HK-2 (cell line): ENCODE results near the gene MELTF.
A peak's percentile ranks its signal among the peaks of the same experiment; 100 is the strongest.

ENCODE experiments used
- DNase-seq: peaks from one replicate; pipeline ENCODE4 v3.0.0-alpha.2; 2018; ENCODE audit not compliant: unreplicated experiment

Gene MELTF

DNA sequence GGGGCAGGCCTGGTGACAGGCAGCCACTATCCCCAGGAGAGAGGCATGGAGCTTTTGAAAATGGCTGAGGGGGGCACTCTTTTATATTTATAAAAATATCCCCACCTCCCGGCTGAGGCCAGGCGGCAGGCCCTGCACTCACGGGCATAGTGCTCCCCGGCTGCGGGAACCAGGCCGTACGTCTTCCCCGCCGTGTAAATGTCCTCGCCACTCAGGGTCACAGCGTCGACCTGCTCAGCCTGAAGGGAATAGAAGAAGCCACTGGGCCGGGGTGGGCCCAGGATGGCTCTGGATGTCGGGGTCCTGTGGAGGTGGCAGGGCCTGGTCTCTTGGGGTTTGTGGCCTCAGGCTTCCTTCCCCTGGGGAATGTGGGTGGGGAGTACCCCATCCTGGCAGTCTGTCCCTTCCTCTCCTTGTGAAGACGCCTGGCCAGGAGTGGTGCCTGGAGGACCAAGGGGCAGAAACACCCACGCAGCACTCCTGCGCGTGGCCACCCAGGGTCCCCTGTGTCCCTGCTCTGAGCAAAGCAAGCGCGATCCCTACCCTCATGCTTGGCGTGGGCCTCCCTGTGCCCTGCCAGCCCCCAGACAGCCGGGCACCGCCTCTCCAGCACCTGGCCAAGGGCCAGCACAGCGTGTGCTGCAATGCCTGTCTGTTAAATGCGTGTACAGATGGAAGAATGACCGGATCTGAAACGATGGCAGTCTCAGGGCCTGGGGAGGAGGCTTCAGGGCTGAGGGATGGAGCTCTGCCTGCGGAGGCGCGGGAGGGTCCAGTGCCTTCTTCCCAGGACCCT is 18.9 kb downstream of the MELTF start:
- no peak for DNase-seq

DNA sequence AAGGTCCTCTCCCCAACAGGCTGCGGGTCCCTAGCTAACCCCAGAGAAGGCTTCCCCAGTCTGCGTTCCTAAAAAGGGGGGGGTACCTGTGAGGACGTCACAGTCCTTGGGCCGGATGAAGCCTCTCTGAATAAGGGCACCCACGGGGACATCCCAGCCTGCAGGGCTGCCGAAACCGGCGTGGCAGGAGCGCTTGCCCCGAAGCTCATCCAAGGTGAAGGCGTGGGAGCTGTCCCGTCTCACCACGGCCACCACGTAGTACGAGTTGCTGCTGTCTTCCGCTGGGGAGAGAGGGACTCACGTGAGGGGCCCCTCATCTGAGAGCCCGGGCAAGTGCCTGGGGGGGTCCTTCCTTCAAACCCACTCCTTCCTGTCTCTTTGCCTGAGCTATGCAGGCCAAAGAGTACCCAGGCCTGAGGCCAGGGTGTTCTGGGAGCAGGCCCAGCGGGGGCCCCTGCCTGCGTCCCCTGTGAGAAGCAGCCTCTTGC is 20.0 kb downstream of the MELTF start:
- no peak for DNase-seq

DNA sequence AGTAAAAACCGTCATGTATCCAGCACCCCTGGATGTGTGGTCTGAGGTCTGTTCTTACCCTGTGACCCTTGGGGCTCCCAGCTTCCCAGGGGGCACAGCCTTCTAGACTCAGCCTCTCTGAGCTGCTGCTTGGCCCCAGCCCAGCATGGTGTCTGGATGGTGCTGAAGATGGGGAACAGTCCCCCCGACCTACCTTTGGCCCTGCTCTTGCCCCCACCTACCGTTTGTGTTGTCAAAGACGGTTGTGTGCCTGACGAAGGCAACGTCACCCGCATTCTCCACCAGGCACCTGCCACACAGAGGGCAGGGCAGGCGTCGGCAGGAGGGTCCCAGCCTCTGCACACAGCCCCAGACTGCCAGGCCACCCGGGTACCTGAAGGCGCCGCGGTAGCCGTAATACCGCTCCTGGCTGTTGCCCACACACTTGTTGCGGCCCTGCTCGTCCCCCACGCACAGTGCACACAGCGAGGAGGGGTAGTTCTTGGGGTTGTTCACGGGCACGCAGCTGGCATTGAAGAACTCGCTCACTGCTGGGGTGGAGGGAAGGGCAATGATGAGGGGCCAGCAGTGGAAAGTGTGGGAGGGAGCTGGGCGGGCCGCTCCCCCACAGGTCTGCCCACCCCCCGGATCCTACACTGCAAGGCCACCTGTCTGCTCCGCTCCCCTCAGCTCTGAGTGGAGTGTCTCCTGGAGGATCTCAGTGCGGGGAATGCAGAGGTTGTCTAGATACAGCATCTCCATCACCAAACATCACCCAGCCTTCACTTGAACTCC is 21.0 kb downstream of the MELTF start:
- DNase-seq = no peak

DNA sequence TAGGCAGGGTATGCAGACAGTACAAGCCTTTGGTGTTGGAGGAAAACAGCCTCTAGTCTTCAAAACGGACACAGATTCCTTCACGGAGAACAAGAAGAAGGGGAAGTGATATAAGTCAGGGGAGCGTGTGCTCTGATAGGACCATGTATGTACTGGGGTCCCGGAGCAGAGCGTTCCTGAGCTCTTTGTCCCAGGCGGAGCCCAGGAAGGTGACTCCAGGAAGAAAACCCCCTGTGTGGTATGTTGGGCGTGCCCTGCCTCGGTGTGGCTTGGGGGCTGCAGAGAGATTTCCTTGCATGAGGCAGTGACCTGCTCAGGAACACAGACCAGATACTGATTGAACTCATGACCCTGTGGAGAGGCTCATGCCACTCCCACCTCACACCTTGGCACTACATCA is 21.7 kb downstream of the MELTF start:
- DNase-seq = no peak

DNA sequence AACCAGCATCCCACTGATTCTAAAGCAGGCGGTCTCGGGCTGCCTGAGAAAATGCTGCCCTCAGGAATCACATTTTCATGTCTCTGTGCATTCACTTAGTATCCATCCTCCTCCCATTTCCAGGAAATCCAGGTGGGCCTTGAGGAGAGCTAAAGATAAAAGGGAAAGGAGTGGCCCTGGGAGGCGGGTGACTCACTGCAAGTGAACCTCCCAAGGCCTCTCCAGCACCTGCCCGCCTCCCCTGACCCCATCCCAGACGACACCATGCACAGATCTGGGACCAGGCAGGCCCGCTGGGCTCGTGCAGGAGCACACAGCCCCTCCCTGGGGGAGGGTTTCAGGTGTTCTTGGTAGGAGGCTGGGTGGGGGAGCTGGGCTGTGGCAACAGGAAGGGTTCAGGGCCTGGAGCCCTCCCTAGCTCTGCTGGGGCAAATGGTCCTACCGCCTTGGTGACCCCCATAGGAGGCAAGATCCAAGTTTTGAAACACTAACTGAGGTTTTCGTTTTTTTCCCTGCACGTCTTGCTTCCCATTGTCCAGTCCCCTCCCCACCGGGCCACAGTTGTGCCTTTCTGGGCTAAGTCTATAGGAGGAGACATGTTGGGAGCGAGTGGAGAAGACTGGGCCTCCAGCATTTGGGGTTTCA is 22.2 kb downstream of the MELTF start:
- DNase-seq = no peak

DNA sequence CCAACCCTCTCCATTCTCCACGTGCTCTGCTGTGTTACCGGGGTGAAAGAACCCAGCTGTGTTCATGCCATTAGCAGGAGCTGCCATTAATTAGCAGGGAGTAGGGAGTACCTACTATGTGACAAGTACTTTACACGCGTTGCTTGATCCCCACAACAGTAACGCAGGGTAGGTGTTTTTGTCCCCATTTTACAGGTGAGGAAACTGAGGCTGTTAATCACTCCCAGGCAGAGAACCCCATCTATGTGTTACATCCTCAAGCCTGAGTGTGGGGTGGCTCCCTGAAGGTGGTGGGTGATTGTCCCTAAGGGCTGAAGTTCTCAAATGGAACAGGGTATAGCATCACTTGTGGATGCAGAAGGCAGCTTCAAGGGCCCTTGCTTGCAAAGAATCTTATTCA is 22.8 kb downstream of the MELTF start:
- DNase-seq = no peak

DNA sequence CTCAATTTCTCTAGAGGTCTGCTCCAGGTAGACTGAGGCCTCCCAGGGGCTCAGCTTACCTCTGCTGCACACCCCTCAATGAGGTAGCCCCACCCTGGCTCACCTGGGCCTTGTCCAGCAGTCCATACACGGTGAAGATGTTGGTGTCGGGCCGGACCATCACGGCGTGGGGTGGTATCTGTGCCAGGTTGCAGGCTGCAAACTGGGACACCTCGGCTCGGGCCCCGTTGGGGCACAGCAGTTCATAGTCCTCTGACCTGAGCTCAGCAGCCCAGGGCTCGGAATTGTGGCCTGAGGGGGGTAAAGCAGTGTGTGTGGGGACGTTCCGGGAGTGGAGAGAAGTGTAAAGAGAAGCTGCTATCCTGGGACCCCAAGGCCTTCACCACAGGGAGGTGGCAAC is 23.2 kb downstream of the MELTF start:
- no peak for DNase-seq

DNA sequence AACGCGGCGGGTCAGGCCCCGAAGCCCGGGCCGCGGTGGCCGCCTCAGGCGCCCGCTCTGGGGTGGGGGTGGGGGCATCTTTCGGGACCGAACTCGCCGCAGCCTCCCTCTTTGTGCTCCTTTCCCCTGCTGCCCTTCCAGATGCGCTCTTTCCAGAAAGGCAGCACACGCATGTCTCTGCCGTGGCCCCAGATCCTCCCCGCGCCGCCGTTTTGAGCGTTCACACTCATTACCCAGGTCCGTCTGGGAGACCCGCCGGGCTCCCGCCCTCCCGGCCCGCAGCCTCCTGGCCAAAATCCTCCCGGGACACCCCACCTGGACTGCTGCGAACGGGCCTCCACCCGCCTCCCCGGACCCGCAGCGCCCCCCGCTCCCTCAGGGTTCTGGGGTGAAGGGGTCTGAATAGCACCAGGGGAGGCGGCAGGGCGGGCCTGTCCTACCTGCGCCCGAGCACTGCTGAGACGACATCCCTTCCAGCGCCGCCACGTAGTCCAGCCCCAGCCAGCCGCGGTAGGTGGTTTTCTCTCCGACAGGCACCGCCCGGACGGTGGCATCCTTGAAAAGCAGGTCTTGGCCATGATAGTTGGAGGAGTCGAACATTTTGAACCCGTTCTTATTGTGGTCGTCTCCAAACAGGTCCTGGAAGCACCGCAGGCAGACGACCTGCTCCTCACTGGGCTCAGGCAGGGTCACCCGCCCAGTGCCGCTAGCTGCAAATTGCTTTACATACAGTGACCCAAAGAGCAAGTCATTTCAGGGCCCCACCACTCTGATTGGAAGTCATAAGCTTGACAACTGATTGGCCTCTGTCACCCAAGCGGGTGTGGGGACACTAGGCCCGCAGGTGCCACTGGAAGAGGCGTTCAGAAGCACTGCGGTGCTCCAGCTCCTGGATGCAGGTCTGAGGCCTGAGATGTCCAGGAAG is 25.9 kb downstream of the MELTF start:
- no peak for DNase-seq

DNA sequence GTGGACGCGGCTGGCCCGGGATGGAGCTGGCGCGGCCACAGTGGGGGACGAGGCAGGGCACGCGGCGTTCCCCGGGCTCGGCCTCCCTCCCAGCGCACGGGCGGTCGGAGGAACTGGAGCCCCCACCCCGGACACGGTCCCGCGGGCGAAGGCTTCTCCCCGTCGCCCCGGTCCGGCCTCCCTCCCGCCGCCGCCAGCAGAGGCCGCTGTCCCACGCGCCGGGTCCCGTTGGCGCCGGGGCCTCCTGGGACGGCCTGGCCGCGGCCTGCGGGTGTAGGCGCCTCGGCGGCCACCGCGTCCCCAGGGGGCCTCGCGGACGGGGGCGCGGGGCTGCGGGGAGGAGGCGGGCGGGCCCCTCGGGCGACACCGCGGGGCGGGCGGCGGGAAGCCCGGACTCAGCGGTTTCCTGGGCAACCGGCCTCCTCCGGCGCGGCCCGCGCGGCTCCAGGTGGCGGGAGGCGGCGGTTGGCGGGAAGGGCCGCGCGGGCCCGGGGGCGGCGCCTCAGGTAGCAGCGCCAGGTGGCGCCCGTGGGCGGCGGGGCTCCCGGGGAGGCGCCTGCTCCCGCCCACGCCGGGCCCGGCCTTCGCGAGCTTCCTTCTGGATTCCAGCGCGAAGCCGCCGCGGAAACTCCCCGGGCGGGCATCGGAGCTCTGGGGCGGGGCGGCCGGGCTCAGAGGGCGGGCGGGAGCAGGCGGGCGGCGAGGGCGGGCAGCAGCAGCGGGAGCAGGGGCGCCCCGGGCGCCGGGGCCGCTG is 26.7 kb downstream of the MELTF start:
- DNase-seq = peak; percentile 93

DNA sequence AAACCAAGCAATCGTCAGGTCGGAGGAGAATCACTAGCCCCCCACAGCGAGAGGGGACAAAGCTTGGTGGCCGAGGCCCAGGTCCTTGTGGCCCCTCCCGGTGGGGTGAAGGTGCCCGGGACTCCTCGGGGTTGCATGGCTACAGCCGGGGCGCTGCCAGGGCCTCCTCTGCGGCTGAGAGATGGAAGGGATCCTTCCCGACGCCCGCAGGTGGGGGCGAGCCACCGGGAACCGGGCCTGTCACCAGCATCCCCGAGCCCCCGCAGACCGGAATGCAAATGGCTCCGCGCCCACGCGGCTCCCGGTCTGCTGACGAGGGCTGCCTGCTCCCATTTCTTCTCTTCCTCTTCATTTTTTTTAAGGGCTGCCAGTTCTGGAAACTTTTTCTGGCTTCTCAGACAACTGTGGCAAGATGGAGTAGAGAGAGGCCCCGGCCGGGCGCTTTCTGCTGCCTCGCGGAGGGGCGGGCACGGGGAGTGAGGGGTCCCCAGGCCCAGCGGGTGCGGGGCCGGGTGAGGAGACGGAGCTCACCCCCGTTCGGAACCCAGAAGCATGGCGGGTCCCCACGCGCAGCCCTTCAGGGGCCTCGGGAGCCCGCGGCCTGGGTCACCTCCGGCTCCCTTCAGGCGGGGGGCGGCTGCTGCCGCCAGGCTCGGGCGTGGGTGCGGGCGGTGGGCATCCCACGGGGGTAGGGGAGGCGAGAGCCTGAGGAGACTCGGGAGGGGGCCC is 27.5 kb downstream of the MELTF start:
- no peak for DNase-seq

DNA sequence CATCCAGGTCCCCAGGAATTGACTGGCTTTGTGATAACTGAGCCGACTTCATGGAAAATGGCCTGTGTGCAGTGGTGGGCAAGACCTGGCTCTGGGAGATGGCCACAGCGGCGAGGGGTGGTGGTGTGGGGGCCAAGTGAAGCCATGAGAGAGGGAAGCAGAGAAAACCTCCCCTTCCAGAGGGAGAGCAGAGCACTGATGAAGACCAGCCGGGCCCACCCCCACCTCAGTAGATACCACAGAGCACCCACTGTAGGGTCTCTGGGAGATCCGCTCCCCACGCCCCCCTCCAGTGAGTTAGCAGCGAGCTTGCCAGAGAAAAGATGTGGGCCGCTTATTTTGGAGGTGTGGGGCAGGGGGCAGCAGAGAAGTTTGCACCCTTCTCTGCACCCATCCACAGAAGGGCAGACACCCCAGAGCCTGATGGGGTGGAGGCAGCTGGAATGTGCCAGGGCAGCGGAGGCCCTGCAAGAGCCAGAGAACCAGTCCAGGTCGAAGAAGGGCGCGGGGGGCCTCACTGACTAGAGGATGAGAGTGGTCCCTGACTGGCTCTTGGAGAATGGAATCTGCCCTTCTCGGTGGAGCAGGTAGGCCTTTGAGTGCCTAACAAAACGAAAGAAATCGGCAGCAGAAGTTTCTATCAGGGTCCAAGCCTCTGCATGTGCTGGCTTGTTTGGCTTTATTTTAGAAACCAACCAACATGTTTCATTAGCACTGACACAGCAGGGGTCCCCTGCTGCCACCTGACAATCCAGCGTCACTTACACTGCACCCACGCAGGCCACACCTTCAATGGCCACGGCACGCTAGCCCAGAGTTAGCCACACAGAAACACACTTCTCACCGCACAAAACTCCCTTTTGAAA is 28.3 kb downstream of the MELTF start:
- DNase-seq = no peak

DNA sequence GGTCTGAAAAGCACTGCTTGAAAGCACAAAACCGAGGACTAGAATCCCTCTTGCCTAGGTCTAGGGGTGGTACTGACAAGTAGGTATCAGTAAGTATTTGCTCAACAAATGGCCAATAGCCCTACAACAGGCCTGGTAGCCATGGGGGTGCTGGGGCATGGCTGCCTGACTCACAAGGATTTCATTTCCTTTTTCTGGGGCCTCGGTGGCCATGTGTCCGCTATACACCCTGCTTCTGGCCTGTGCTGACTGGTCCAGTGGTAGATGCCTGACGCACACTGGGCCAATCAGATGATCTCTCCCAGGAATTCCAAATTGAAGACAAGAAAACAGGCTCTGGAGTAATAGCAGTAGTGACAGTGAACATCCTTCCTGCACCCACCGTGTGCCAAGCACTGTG is 29.4 kb downstream of the MELTF start:
- no peak for DNase-seq

DNA sequence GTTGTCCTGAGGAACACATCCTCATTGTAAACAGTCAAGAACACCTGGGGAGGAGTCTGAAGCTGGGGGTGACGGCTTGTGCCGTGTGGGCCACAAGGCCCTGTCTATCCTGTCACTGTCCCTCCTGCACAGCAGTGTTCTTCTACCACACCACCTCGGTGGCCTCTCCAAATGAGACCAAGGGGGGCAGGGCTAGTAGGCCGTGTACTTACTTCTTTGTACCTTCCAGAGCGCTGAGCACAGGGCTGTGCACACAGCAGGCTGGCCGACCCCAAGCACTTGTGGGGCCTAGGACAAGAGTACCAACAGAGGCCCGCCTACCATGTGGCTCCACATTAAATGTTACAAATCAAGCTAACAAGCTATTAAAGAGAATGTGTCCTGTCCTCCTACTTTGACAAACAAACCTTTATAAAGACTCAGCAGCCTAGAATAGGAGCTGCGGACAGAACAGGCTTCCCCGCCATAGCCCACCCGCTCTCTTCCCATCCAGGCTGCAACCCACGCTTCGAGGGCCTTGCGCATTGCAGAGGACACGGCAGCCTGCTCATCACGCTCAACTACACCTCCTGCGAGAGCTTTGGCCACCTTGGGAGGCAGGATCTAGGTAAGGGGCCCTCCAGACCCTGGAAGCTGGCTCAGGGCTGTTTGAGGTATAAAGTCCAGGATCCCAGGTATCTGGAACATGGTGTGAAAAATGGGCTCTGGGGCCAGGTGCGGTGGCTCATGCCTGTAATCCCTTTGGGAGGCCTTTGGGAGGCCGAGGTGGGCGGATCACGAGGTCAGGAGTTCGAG is 30.5 kb downstream of the MELTF start:
- no peak for DNase-seq

DNA sequence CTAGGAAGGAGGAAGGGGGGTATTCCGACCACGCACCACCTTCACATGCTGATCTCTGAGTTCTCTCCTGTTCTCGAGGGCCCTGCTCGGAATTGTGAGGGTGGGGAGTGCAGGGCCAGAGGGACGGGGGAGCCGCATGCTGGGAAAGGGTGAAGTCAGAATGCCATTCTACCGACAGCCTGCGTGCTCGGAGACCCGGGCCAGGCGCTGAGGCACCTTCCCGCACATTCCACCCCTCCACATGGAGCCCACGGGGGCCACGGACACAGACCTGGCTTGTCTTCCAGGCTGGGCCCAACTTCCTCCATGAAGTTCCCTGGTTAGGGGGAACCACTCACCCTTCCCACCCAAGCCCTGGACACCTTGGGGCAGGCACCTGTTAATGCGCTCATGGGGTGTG is 32.3 kb downstream of the MELTF start:
- no peak for DNase-seq

DNA sequence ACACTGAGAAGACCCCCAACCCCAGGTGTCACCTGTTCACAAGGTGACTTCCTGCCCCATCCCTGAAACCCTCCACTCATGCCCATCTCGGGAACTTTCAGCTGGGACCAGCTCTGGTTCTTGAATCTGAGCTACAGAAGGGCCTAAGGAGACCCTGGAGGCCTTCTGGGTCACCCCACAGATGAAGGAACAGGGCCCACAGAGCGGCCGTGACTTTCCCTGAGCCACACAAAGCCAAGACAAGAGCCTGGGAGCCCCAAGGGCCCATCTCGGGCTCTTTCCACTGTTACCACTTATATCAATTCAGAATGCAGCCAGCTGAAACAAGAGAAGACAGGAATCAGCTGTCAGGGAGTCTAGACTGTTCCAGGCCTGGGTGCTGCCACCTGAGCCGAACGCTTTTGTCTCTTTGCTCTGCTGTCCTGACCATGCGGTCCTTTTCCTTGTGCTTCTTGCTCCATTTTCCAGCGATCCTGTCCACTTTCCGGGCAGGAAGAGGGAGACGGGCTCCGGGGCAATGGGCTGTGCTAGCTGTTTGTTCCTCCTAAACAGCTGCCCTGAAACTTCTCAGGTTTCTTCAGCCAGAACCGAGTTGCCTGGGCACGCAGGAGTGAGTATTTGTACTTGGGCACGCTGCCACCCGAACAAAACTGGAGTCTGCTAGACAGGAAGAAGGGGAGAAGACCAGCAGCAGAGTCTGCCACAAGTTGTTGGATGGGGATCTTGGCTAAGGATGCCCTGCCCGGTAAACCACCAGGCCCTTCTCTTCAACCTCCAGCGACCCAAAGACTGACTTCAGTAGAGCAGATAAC is 33.0 kb downstream of the MELTF start:
- no peak for DNase-seq

DNA sequence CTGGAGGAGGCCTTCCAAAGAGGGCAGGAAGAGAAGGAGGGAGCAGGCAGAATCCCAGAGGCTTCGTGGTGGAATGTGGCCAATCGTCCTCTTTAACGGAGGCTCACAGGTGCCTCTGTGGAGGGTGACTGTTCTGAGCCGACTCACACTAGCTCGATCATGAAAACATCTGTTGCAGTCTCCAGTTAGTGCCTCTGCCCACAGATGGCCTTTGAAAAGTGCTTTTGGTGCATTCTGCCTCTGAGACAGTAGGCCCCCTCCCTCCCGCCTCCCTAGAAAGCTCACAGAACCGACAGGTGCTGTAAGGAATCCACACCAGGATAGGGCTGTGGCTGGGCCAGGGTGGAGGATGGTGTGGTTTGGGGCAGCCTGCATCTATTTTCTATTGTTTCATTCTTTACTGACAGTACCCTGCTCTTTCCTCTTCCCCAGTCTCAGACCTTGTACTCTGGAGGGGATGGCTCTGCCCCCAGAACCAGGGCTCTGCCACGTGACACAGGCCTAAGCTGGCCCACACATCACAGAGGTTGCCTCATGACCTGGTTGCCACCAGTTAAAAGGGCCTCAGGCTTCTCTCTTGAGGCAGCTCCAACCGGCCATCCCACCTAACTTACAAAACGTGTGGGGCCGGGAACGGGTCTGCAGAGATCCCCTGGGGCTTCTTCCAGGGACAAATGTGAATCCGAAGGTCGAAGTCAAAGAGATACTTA is 33.8 kb downstream of the MELTF start:
- no peak for DNase-seq

DNA sequence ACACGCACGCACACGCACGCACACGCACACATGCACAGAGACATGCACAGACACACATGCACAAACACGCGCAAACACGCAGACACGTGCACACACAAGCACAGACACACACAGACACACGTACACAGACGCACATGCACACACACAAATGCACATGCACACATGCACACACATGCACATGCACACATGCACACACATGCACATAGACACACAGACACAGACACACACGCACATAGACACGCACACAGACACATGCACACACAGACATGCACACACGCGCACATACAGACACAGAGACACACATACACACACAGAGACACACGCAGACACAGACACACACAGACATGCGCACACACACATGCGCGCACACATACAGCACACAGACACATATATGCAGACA is 34.6 kb downstream of the MELTF start:
- no peak for DNase-seq
